GM12874 (cell line): Measurements from ENCODE around the gene PLCL1.

Experiments used
- TF ChIP-seq, protein P1 (sequence below): IDR thresholded peaks from 2 replicates; pipeline ENCODE4 v1.5.1; 2011; ENCODE audit warnings: low read depth, mild to moderate bottlenecking, control low read depth, low read length, moderate library complexity; ENCODE audit not compliant: insufficient read depth

PLCL1 gene

DNA sequence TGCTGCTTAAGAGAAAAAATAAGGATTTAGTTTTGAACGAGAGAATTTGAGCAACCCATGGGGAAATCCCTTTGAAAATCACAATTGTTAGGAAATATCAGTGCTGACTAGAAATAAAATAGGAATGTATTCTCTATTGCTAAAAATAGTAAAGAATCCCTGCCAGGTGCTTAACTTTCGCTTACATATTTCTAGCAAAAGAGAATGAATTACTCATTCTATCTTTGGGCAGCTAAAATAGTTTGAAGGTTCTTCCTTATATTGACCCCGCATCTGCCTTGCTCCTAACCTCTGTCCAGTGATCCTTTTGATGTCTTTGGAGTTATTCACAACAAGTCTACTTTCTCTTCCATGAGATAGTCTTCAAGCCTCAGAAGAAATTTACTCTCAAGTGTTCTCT is 103.8 kb downstream of the PLCL1 start:
- TF ChIP-seq, protein P1, sequence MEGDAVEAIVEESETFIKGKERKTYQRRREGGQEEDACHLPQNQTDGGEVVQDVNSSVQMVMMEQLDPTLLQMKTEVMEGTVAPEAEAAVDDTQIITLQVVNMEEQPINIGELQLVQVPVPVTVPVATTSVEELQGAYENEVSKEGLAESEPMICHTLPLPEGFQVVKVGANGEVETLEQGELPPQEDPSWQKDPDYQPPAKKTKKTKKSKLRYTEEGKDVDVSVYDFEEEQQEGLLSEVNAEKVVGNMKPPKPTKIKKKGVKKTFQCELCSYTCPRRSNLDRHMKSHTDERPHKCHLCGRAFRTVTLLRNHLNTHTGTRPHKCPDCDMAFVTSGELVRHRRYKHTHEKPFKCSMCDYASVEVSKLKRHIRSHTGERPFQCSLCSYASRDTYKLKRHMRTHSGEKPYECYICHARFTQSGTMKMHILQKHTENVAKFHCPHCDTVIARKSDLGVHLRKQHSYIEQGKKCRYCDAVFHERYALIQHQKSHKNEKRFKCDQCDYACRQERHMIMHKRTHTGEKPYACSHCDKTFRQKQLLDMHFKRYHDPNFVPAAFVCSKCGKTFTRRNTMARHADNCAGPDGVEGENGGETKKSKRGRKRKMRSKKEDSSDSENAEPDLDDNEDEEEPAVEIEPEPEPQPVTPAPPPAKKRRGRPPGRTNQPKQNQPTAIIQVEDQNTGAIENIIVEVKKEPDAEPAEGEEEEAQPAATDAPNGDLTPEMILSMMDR, result no peak

DNA sequence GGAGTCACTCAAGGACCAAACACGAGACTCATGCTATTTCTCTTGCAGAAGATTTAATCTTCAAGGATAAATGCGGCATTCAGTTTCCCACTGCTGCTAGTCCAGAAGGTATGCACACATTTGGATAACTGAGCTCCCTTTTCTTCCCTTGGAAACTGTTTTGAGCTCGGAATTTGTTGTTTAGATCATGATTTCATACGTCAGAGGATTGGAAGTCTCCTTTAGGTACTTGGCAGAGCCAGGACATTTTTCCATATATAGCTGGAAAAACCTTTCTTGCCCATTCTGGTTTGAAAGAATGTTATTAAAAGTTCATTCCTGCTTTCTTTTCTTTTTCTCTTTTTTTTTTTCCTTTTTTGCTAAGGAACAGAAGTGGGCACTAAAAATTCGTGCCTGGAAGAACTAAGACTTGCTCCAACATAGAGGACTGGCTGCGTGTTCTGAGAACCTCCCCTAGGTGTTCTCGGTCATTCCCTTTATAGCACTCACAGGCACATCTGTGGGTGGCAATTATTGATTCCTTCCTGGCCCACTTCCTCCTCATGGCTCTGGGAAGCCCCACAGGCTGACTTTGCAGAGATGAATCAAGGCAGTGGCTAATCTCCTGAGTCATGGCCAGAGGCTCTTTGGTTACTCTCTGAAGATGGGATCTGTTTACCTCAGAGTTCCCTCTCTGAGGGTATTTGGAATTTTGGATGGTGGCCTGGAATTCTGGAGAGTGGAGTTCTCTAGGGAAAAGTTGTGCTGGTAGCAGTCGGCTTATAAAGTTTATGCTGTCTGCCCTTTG is 104.8 kb downstream of the PLCL1 start:
- TF ChIP-seq, protein P1, result no peak

DNA sequence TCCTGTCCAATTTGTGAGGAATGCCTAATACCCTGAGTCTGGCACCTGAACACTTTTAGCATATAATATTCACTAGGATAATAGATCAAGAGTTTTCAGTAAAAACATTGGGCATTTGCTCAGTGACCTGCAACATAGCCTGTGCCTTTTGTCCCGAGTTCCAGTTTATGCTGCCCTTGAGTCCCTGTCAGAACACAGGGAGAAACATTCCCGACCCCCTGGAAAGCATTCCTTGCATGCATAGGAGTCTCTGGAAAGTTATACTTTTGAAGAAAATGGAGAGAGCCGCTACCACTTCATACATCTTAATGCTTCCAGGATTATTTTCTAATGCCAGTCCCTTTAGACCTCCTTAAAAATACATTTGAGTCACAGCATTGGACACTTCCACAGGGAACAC is 107.3 kb downstream of the PLCL1 start:
- TF ChIP-seq, protein P1, result no peak

DNA sequence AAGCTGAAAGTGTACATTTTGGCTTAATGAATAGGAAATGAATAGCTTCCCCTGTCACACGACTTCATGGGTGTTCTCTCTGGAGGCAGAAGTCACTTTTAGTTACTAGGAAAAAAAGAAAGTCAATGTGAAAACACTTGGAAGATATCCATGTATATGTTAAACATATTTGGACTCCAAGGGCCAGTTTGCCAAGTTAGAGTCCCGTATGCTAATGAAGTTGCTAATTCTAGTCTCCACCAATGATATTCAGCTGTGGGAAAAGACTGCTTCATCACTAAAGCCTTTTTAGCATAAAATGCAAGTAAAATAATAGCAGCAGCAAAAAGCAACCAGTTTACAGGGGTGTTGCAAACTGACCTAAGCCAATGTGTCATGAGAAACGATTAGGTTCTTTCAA is 108.7 kb downstream of the PLCL1 start:
- TF ChIP-seq, protein P1, result no peak

DNA sequence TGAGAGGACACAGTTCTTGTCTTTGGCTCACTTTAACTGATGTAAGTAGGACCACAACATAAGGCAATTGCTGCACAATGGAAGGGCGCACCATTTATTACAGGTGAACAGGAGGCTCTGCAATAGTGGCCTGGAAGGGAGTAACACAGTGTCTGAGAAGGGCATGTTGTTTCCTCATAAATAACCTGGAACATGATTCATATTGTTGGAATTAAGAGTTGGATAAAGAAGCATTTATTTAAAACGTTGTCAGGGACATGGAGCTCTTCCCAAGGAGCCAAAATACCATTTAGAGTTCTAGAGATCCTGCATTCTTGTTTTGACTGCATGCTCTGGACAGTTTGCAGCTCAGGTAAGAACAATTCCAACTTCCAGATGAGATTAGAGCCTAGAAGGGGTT is 110.4 kb downstream of the PLCL1 start:
- TF ChIP-seq, protein P1, result no peak

- TF ChIP-seq, protein P1, result no peak
Observed at GRCh38 chr2:197915548-197916265, 111.3 kb downstream of the PLCL1 start.

GRCh38 chr2:197919487-197919886 is 115.1 kb downstream of the PLCL1 start:
- TF ChIP-seq, protein P1, result no peak
